ENCODE data around the gene SLC7A9.

- TF ChIP-seq CTCF (IDR thresholded peaks at IDR 0.05) (no peak), TCF12 (IDR thresholded peaks at IDR 0.05) (no peak), MAX (IDR thresholded peaks at IDR 0.05; ENCODE audit: low read depth) (no peak), NRF1 (IDR thresholded peaks at IDR 0.05; ENCODE audit: low read depth, low read length) (no peak)
Observed at GRCh38 chr19:32869369-32869965, at the start of gene SLC7A9.

All from SK-N-SH (cell line).